T-helper 2 cell treated with Interferon-gamma antibody and Interleukin-4, amounts not matched to agents 100 ng/mL and 5 ng/mL, for 36 hours (primary cell): ENCODE measurements around the gene BEAN1. TPM values are rescaled to one million over a fixed set of nuclear protein-coding genes. Genes with fewer than 3 reads are reported as not detected.

Experiments used
- intact Hi-C: fragments of 100-400 bp; cut with micrococcal nuclease; formaldehyde crosslinking; loops from one replicate; pipeline ENCODE4 v1.15.1; 2023
- total RNA-seq: library from RNA; stranded (reverse); gene quantifications from 2 replicates; pipeline ENCODE4 v1.2.3, GENCODE V29; 2022

The BEAN1 gene
- total RNA-seq, 1 donor from 2014 or later: not detected

GRCh38 chr16:66469291-66469946 lies 42.3 kb downstream of the BEAN1 start:
- intact Hi-C loops: no loop called here

- intact Hi-C loops: no loop called here
Observed at GRCh38 chr16:66469947-66470546, 43.0 kb downstream of the BEAN1 start.

GRCh38 chr16:66470556-66470955 lies 43.5 kb downstream of the BEAN1 start:
- intact Hi-C loops: no loop called here

- intact Hi-C loops: no loop called here
Observed at GRCh38 chr16:66471264-66471663, 44.2 kb downstream of the BEAN1 start.

- intact Hi-C loops: no loop called here
Observed at GRCh38 chr16:66471716-66472393, 44.8 kb downstream of the BEAN1 start.

DNA sequence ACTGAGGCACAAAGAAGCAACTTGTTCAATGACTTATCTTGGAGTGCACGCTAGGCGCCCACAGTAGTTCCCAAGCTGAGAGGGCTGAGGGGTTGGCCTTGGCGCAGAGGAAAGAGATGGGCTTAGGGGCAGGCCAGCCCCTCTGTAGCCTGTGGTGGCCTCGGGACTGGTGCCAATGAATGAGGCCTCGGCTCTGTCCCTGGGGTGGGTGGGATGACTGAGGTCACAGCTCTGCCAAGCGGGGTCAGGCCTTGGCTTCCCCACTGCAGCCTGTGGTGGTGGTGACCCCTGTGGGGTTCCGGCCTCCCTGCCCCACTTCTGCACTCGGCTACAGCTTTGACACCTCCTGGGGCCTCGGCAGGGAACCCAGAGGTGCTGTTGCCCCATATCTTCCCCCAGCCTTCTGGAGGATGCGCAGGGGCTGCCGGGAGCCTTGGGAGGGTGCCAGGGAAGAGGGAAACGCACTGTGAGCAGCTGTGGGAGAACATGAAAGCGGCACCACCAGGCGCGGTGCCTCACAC lies 46.0 kb downstream of the BEAN1 start:
- intact Hi-C loops: no loop called here

DNA sequence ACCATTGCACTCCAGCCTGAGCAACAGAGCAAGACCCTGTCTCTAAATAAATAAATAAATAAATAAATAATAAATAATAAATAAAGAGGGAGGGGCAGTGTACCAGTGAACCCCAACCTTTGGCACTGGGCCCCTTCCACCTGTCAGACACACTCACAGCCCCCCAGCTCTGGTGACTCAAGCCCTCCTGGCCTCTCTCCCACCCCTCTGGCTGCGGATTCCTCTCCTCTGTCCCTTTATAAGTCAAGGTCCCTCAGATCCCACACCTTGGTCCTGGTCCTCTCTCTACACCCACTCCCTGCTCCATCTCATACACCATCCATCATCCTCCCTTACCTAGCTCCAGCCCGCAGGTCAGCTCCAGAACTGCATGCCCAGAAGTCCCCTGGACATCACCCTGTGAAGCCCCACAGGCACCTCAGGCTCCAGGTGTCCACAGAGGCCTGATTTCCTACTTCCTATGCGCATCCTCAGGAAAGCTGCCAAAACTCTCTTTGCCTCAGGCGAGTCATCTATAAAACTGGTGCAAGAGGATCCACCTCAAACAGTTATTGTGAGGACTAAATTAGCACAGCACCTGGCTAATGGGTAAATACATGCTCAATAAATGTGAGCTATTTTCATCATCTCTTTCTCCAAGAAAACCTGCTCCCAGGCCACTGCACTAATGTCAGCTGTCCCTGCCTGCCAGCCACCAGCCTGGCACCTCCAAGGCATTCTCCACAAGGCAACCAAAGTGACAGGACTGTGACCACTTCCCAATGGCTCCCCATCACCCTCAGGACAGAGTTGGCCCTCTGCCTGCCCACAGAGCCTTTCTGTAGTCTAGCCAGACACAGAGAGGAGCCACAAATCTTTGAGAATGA lies 46.8 kb downstream of the BEAN1 start:
- intact Hi-C loops: no loop called here

GRCh38 chr16:66474750-66475199 lies 47.7 kb downstream of the BEAN1 start:
- intact Hi-C loops: no loop called here

DNA sequence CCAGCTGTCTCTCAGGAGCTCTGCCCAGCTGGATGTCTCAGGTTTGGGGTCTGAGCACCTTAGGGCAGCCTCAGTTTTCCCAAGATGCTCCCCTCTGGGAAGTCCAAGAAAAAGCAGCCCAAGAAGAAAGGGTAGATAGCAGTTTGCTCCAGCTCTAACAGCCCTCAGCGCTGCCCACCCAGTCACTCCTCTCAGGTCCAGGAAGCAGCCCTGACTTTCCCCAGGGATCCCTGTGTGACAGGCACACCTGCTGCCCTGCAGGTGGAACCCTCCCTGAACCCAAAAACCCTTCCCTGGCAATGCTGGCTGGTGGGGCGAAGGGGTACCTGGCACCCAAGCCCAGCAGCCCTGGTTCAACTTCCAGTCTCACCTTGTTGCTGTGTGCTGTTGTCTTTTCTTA lies 48.1 kb downstream of the BEAN1 start:
- intact Hi-C loops: no loop called here

GRCh38 chr16:66476328-66477027 lies 49.4 kb downstream of the BEAN1 start:
- intact Hi-C loops: no loop called here

DNA sequence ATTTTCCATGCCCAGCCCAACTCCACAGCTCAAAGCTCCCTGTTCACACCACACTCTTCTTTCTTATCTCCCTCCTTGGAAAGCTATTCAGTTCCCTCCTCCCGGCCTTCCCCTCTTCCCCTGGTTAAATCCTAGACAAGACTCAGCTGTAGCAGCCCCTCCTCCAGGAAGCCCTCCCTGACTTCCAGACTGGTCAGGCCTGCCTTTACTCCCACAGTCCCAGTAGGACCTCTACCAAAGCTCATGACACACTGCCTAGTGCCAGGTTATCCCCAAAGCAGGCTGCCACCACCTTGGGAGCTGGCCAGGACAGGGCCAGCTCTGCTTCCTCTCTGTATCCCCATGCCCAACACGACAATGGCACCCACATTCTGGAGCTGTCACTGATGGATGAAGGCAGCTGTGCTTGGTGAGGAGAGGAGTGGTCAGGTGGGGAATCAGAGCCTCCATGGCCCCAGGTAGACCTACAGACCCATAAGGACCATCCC lies 50.0 kb downstream of the BEAN1 start:
- intact Hi-C loops: no loop called here

DNA sequence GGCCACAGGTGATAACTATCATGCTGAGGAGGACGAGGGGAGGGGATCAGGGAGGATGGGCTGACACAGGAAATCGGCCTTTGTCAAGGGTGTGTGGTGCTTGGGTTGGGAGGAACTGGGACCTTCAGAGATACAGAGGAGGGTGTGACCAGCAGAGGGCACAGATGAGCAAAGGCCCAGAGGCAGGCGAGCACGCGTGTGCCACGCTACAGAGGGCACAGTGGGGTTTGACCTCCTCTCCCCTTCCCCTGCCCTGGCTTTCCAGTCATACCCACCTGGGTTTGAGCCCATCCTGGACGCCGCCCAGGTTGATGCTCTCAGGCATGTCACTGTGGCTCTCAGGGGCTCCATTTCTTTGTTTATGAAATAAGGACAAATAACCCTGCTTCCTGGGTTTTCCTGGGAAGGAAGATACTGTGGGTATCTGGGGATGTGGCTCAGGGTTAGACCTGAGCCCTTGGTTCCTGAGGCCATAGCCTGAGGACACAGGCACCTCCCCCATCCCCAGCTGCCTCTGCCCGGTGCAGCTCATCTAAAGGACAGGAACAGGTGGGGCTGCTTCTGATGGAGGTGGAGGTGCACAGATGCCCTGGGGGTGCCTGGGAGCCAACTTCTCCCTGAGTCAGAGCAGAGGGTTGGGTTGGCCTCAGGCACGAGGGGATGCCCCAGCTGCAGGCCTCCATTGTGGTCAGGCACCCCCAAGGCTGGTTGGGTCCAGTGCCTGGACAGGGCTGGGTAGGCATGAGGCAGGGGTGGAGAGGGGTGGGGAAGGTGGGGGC lies 51.8 kb downstream of the BEAN1 start:
- intact Hi-C loops: loop anchor here (1.0 to 2.0 kb wide), 6 partner anchors 38 to 126 kb away; partner anchors contain the start of genes CKLF and CMTM3

- intact Hi-C loops: loop anchor here (2.0 kb wide), 3 partner anchors 37 to 125 kb away; partner anchors contain the start of genes CKLF and CMTM3
Observed at GRCh38 chr16:66479661-66480264, 52.7 kb downstream of the BEAN1 start.

DNA sequence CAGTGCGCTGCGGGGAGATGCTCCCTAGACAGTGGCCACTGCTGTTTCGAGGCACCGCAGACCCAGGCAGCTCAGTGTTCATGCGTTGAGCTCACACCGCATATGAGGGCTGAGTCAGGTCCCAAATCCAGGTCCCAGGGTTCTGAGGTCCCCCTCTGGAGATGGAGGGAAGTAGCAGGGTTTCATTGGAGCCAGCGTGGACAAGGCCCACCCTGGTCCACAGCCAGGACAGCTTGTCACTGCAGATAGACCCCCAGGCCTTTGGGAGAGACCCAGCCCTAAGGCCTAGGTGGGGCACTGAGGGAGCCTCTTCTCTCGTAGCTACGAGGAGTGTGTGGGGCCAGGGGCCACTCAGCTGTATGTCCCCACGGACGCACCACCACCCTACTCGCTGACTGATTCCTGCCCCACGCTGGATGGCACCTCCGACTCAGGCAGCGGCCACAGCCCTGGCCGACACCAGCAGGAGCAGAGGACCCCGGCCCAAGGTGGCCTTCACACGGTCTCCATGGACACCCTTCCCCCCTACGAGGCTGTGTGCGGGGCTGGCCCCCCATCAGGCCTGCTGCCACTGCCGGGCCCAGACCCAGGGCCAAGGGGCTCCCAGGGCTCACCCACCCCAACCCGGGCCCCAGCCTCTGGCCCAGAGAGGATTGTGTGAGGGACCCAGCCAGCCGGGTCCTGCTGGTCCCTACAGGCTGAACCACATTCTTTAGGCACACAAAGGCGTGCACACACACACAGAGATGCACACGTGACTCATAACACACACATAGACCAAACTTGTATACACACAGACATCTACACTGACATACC lies 53.4 kb downstream of the BEAN1 start:
- intact Hi-C loops: no loop called here

- intact Hi-C loops: no loop called here
Observed at GRCh38 chr16:66481081-66481942, 54.2 kb downstream of the BEAN1 start.

DNA sequence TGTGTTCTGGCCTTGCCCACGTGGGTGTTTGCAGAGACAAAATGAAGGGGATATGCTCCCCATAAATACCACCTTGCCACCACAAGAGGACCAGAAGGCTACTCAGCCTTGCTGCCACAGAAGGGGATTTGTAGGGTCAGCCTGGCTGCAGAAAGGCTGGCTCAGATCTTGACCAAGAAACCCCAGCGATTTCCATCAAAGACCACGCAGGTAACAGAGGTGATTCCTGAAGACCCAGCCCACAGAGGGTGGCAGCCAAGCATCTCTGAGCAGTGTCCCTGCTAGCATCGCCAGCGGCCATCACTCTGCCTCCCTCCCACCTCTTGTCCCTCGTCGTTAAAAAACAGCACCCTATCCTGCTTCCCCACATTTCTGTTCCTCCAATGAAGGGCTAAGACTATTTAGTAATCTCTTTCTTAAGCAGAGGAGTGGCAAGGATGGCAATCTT lies 54.9 kb downstream of the BEAN1 start:
- intact Hi-C loops: no loop called here
